G401.6 (cell line): ENCODE measurements around the gene GFOD1.

Experiments used
- FAIRE-seq: peaks from 2 replicates; lab custom pipeline; 2012; peaks lifted over from hg19 to GRCh38; lab: Jason Lieb, UNC

GFOD1 gene

DNA sequence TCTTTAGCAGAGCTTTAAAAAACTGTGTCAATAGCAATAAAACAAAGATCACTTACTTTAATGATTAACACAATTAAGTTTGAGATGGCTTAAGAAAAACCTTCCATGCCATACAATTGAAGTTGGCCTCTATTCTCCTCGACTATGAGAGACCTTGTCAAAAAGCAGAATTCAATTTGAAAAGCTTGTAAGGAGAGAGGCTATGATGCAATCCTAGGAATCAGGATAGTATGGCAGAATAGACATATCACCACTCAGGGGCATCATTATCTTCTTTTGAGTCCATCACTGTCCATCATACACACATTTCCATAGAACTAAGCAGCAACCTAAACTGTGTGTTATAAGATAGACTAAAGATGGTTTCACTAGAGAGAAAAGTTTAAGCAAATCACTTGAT, 176.2 kb downstream of the GFOD1 start:
- no peak for FAIRE-seq

DNA sequence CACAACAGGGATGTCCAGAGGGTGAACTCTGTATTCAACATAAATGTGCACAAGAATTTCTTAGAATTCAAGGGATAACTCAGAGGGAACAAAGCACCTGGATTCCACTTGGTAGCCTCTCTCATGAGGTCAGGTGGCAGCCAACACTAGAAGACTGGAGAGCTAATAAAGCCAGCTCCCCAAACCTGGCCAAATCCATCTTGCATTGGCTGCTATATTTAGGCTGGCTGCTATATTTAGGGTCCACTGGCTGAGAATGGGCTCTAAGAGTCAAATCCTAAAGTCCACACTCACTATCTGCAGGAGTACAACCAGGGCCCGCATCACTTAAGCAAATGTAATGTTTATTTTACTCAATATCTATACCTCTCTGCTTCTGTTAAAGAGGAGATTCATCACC, 179.1 kb downstream of the GFOD1 start:
- FAIRE-seq, result no peak
